ENCODE results near the gene SLC9A2.

- no peak for TF ChIP-seq NFIC (IDR thresholded peaks at IDR 0.05; ENCODE audit: low read length)
- no peak for TF ChIP-seq CTCF (CRISPR knock-in tag; IDR thresholded peaks at IDR 0.05)
- TF ChIP-seq, protein P1, sequence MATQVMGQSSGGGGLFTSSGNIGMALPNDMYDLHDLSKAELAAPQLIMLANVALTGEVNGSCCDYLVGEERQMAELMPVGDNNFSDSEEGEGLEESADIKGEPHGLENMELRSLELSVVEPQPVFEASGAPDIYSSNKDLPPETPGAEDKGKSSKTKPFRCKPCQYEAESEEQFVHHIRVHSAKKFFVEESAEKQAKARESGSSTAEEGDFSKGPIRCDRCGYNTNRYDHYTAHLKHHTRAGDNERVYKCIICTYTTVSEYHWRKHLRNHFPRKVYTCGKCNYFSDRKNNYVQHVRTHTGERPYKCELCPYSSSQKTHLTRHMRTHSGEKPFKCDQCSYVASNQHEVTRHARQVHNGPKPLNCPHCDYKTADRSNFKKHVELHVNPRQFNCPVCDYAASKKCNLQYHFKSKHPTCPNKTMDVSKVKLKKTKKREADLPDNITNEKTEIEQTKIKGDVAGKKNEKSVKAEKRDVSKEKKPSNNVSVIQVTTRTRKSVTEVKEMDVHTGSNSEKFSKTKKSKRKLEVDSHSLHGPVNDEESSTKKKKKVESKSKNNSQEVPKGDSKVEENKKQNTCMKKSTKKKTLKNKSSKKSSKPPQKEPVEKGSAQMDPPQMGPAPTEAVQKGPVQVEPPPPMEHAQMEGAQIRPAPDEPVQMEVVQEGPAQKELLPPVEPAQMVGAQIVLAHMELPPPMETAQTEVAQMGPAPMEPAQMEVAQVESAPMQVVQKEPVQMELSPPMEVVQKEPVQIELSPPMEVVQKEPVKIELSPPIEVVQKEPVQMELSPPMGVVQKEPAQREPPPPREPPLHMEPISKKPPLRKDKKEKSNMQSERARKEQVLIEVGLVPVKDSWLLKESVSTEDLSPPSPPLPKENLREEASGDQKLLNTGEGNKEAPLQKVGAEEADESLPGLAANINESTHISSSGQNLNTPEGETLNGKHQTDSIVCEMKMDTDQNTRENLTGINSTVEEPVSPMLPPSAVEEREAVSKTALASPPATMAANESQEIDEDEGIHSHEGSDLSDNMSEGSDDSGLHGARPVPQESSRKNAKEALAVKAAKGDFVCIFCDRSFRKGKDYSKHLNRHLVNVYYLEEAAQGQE (IDR thresholded peaks at IDR 0.05; ENCODE audit: borderline replicate concordance in 1 of 2, low read depth in 1 of 2, low read length in 2 of 2) = no peak
- no peak for TF ChIP-seq POLR2A (IDR thresholded peaks at IDR 0.05; ENCODE audit: insufficient read depth in 1 of 2, low read depth in 2 of 2, low read length in 2 of 2)
Measured at GRCh38 chr2:102601730-102602129, 17.6 kb upstream of the SLC9A2 start.

Measured in HepG2 (cell line).